Measurements from ENCODE around the gene AUNIP.
"Not testable (repeated sequence)": the region's sequence is repeated elsewhere in the genome, so short reads cannot be mapped to it uniquely, and the experiment has no call there.

Gene AUNIP

GRCh38 chr1:25844536-25845337 is 14.5 kb downstream of the AUNIP start:
- Histone ChIP-seq H3K27ac (ENCODE audit: low read depth, low read length) (no peak overlapping the region), H3K27me3 (ENCODE audit: control insufficient read depth, insufficient read depth, low read length) (no peaks in the 10 kb centered on the region), H3K4me3 (ENCODE audit: low read depth, low read length) (no peak overlapping the region), H3K36me3 (ENCODE audit: control insufficient read depth, insufficient read depth, low read length) (no peaks in the 10 kb centered on the region), H3K4me1 (ENCODE audit: control insufficient read depth, insufficient read depth, low read length) (peaks cover 3% of the 10 kb centered on the region; the same call in 1 of the 2 replicates), H3K9ac (ENCODE audit: low read depth, low read length) (no peak overlapping the region), H3K9me3 (ENCODE audit: control insufficient read depth, insufficient read depth, low read length) (no peaks in the 10 kb centered on the region)

- H3K9ac ChIP-seq (ENCODE audit: low read depth, low read length), result no peak overlapping the region
- no peaks in the 10 kb centered on the region for H3K4me1 ChIP-seq (ENCODE audit: control insufficient read depth, insufficient read depth, low read length)
- H3K27ac ChIP-seq (ENCODE audit: low read depth, low read length), result no peak overlapping the region
- no peak overlapping the region for H3K4me3 ChIP-seq (ENCODE audit: low read depth, low read length)
- H3K9me3 ChIP-seq (ENCODE audit: control insufficient read depth, insufficient read depth, low read length), result no peaks in the 10 kb centered on the region
- H3K36me3 ChIP-seq (ENCODE audit: control insufficient read depth, insufficient read depth, low read length), result no peaks in the 10 kb centered on the region
- no peaks in the 10 kb centered on the region for H3K27me3 ChIP-seq (ENCODE audit: control insufficient read depth, insufficient read depth, low read length)
Measured at GRCh38 chr1:25843483-25843882, 15.8 kb downstream of the AUNIP start.

GRCh38 chr1:25839808-25840207 is 19.4 kb downstream of the AUNIP start:
- H3K9ac ChIP-seq (ENCODE audit: low read depth, low read length); H3K27me3 ChIP-seq (ENCODE audit: control insufficient read depth, insufficient read depth, low read length); H3K27ac ChIP-seq (ENCODE audit: low read depth, low read length); H3K4me1 ChIP-seq (ENCODE audit: control insufficient read depth, insufficient read depth, low read length); H3K4me3 ChIP-seq (ENCODE audit: low read depth, low read length); H3K9me3 ChIP-seq (ENCODE audit: control insufficient read depth, insufficient read depth, low read length): not testable (repeated sequence)
- H3K36me3 ChIP-seq (ENCODE audit: control insufficient read depth, insufficient read depth, low read length), result peaks cover 24% of the 10 kb centered on the region

GRCh38 chr1:25837262-25837875 is 21.9 kb downstream of the AUNIP start:
- no peak overlapping the region for H3K9ac ChIP-seq (ENCODE audit: low read depth, low read length)
- H3K27me3 ChIP-seq (ENCODE audit: control insufficient read depth, insufficient read depth, low read length), result no peaks in the 10 kb centered on the region
- H3K36me3 ChIP-seq (ENCODE audit: control insufficient read depth, insufficient read depth, low read length), result peaks cover 46% of the 10 kb centered on the region
- no peak overlapping the region for H3K4me3 ChIP-seq (ENCODE audit: low read depth, low read length)
- no peak overlapping the region for H3K27ac ChIP-seq (ENCODE audit: low read depth, low read length)
- H3K9me3 ChIP-seq (ENCODE audit: control insufficient read depth, insufficient read depth, low read length), result no peaks in the 10 kb centered on the region
- no peaks in the 10 kb centered on the region for H3K4me1 ChIP-seq (ENCODE audit: control insufficient read depth, insufficient read depth, low read length)

GRCh38 chr1:25836695-25837094 is 22.6 kb downstream of the AUNIP start:
- H3K9ac ChIP-seq (ENCODE audit: low read depth, low read length), result no peak overlapping the region
- no peak overlapping the region for H3K4me3 ChIP-seq (ENCODE audit: low read depth, low read length)
- H3K9me3 ChIP-seq (ENCODE audit: control insufficient read depth, insufficient read depth, low read length), result no peaks in the 10 kb centered on the region
- no peaks in the 10 kb centered on the region for H3K27me3 ChIP-seq (ENCODE audit: control insufficient read depth, insufficient read depth, low read length)
- H3K27ac ChIP-seq (ENCODE audit: low read depth, low read length), result no peak overlapping the region
- peaks cover 53% of the 10 kb centered on the region for H3K36me3 ChIP-seq (ENCODE audit: control insufficient read depth, insufficient read depth, low read length)
- H3K4me1 ChIP-seq (ENCODE audit: control insufficient read depth, insufficient read depth, low read length), result no peaks in the 10 kb centered on the region

GRCh38 chr1:25834894-25835293 is 24.4 kb downstream of the AUNIP start:
- Histone ChIP-seq H3K9ac (ENCODE audit: low read depth, low read length) (no peak overlapping the region), H3K4me3 (ENCODE audit: low read depth, low read length) (no peak overlapping the region), H3K27me3 (ENCODE audit: control insufficient read depth, insufficient read depth, low read length) (no peaks in the 10 kb centered on the region), H3K4me1 (ENCODE audit: control insufficient read depth, insufficient read depth, low read length) (no peaks in the 10 kb centered on the region), H3K27ac (ENCODE audit: low read depth, low read length) (no peak overlapping the region), H3K36me3 (ENCODE audit: control insufficient read depth, insufficient read depth, low read length) (peaks cover 71% of the 10 kb centered on the region), H3K9me3 (ENCODE audit: control insufficient read depth, insufficient read depth, low read length) (no peaks in the 10 kb centered on the region)

- Histone ChIP-seq H3K4me3 (ENCODE audit: low read depth, low read length) (no peak overlapping the region), H3K36me3 (ENCODE audit: control insufficient read depth, insufficient read depth, low read length) (peaks cover 88% of the 10 kb centered on the region)
Measured at GRCh38 chr1:25833158-25833557, 26.1 kb downstream of the AUNIP start.

GRCh38 chr1:25832336-25833037 is 26.8 kb downstream of the AUNIP start:
- peaks cover 94% of the 10 kb centered on the region for H3K36me3 ChIP-seq (ENCODE audit: control insufficient read depth, insufficient read depth, low read length)
- no peak overlapping the region for H3K27ac ChIP-seq (ENCODE audit: low read depth, low read length)
- no peak overlapping the region for H3K9ac ChIP-seq (ENCODE audit: low read depth, low read length)
- no peaks in the 10 kb centered on the region for H3K27me3 ChIP-seq (ENCODE audit: control insufficient read depth, insufficient read depth, low read length)
- H3K9me3 ChIP-seq (ENCODE audit: control insufficient read depth, insufficient read depth, low read length), result no peaks in the 10 kb centered on the region
- no peak overlapping the region for H3K4me3 ChIP-seq (ENCODE audit: low read depth, low read length)
- no peaks in the 10 kb centered on the region for H3K4me1 ChIP-seq (ENCODE audit: control insufficient read depth, insufficient read depth, low read length)

More at GRCh38 chr1:25833158-25833557, 26.1 kb downstream of the AUNIP start:
- Histone ChIP-seq H3K9ac (ENCODE audit: low read depth, low read length) (no peak overlapping the region), H3K27me3 (ENCODE audit: control insufficient read depth, insufficient read depth, low read length) (no peaks in the 10 kb centered on the region), H3K9me3 (ENCODE audit: control insufficient read depth, insufficient read depth, low read length) (no peaks in the 10 kb centered on the region), H3K4me1 (ENCODE audit: control insufficient read depth, insufficient read depth, low read length) (no peaks in the 10 kb centered on the region), H3K27ac (ENCODE audit: low read depth, low read length) (no peak overlapping the region)

GRCh38 chr1:25831569-25832196 is 27.6 kb downstream of the AUNIP start:
- no peaks in the 10 kb centered on the region for H3K4me1 ChIP-seq (ENCODE audit: control insufficient read depth, insufficient read depth, low read length)
- no peaks in the 10 kb centered on the region for H3K27me3 ChIP-seq (ENCODE audit: control insufficient read depth, insufficient read depth, low read length)
- no peak overlapping the region for H3K4me3 ChIP-seq (ENCODE audit: low read depth, low read length)
- no peak overlapping the region for H3K9ac ChIP-seq (ENCODE audit: low read depth, low read length)
- no peaks in the 10 kb centered on the region for H3K9me3 ChIP-seq (ENCODE audit: control insufficient read depth, insufficient read depth, low read length)
- H3K36me3 ChIP-seq (ENCODE audit: control insufficient read depth, insufficient read depth, low read length), result peaks cover 92% of the 10 kb centered on the region
- H3K27ac ChIP-seq (ENCODE audit: low read depth, low read length), result no peak overlapping the region

- Histone ChIP-seq H3K9me3 (ENCODE audit: control insufficient read depth, insufficient read depth, low read length) (no peaks in the 10 kb centered on the region), H3K27me3 (ENCODE audit: control insufficient read depth, insufficient read depth, low read length) (no peaks in the 10 kb centered on the region), H3K36me3 (ENCODE audit: control insufficient read depth, insufficient read depth, low read length) (peaks cover 75% of the 10 kb centered on the region), H3K4me1 (ENCODE audit: control insufficient read depth, insufficient read depth, low read length) (no peaks in the 10 kb centered on the region), H3K4me3 (ENCODE audit: low read depth, low read length) (no peak overlapping the region), H3K9ac (ENCODE audit: low read depth, low read length) (no peak overlapping the region), H3K27ac (ENCODE audit: low read depth, low read length) (no peak overlapping the region)
Measured at GRCh38 chr1:25829046-25829445, 30.2 kb downstream of the AUNIP start.
